Right lobe of liver (tissue), 4 donors: ENCODE data around the gene GCLC.

Source experiments
- CTCF ChIP-seq, 4 donors: fragments of 200-600 bp in 3 of 4; fragments of 450-650 bp in 1 of 4; IDR thresholded peaks; one replicate each; pipeline versions ENCODE4 v1.5.1 to v1.8.0; 2016 to 2022; ENCODE audit warnings: antibody characterized with exemption in 4 of 4, mild to moderate bottlenecking in 2 of 4
- POLR2A ChIP-seq: fragments of 450-650 bp; IDR thresholded peaks from one replicate; pipeline ENCODE4 v1.6.1; 2017; ENCODE audit warnings: antibody characterized with exemption, mild to moderate bottlenecking
- donor health status: DM: no; HTN: no; CAD: no.
- donor health status: DM: no; HTN: no; CAD: no.
- donor health status: DM: no; HTN: yes; CAD: no.

GRCh38 chr6:53585208-53585900 lies 40.5 kb upstream of the GCLC start:
- TF ChIP-seq CTCF (IDR thresholded peaks at IDR 0.05) (no peak), POLR2A (no peak)
